ENCODE measurements around the gene TMEM52B.
A peak's percentile ranks its signal among the peaks of the same experiment; 100 is the strongest.
"Not testable (repeated sequence)": the region's sequence is repeated elsewhere in the genome, so short reads cannot be mapped to it uniquely, and the experiment has no call there.

Gene TMEM52B

DNA sequence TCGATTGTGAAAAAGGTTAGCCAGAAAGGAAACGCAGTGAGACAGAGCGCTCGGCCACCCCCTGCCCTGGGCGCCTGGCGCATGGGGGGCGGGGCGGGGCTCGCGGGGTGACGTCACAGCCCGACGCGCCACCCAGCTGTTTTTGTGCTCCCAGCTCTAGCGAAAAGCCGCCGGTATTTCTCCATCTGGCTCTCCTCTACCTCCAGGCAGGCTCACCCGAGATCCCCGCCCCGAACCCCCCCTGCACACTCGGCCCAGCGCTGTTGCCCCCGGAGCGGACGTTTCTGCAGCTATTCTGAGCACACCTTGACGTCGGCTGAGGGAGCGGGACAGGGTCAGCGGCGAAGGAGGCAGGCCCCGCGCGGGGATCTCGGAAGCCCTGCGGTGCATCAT is 33.9 kb downstream of the TMEM52B start, which contains the start of gene GABARAPL1:
GABARAPL1 (plus strand) TSS at position 139 of the 393 bp plus-strand sequence; CDS start at position 392, 253 bp downstream.
- peak within 1 kb of the TSS; percentile 65 for H3K27ac ChIP-seq
- TF ChIP-seq ZFX (IDR thresholded peaks at IDR 0.05; ENCODE audit: borderline replicate concordance) = no peak
- TF ChIP-seq, protein P1, sequence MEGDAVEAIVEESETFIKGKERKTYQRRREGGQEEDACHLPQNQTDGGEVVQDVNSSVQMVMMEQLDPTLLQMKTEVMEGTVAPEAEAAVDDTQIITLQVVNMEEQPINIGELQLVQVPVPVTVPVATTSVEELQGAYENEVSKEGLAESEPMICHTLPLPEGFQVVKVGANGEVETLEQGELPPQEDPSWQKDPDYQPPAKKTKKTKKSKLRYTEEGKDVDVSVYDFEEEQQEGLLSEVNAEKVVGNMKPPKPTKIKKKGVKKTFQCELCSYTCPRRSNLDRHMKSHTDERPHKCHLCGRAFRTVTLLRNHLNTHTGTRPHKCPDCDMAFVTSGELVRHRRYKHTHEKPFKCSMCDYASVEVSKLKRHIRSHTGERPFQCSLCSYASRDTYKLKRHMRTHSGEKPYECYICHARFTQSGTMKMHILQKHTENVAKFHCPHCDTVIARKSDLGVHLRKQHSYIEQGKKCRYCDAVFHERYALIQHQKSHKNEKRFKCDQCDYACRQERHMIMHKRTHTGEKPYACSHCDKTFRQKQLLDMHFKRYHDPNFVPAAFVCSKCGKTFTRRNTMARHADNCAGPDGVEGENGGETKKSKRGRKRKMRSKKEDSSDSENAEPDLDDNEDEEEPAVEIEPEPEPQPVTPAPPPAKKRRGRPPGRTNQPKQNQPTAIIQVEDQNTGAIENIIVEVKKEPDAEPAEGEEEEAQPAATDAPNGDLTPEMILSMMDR (IDR thresholded peaks at IDR 0.05) = no peak

DNA sequence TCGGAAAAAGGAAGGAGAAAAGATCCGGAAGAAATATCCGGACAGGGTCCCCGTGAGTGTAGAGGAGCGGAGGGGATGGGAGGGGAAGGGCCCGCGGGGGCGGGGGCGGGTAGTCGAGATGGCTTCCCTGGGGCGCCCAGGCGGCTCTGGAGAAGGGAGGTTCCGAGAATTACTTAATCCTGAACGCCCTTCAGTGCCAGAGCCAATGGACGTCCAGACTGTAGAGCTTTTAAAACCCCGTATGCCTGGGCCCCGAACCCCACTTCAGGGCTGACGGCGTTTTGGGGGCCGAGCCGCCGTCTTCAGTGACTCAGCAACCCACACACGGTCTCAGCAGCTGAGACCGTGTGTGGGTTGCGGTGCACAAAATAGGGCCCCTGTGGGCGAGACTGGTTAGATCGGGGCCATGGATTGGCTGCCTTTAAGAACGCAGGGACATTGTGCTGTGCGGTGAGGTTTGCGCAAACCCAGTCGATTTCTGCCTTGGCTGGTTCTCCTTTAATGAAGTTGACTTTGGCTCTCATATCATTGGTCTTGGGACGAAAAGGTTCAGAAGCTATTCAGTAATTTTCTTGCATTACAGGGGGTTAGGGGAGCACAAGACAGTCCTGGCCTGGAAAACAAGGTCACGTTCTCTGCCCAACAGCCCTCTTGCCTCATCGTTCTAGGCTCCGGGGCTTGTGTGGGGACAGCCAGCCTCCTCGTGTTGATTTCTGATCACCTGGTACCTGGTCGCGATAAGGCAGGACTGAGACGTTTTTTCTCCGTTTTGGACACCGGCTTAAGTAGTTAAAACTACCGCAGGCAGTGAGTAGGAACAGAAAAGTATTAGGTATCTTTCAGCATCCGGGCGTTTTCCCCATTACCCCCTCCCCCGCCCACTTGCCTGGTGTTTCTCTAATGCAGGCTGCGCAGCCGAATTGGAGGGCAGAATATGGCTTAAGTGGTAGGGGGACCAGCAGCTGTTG is 34.6 kb downstream of the TMEM52B start:
- H3K27ac ChIP-seq = peak overlapping the region; percentile 65
- no peak for TF ChIP-seq ZFX (IDR thresholded peaks at IDR 0.05; ENCODE audit: borderline replicate concordance)
- TF ChIP-seq, protein P1 (IDR thresholded peaks at IDR 0.05) = no peak

DNA sequence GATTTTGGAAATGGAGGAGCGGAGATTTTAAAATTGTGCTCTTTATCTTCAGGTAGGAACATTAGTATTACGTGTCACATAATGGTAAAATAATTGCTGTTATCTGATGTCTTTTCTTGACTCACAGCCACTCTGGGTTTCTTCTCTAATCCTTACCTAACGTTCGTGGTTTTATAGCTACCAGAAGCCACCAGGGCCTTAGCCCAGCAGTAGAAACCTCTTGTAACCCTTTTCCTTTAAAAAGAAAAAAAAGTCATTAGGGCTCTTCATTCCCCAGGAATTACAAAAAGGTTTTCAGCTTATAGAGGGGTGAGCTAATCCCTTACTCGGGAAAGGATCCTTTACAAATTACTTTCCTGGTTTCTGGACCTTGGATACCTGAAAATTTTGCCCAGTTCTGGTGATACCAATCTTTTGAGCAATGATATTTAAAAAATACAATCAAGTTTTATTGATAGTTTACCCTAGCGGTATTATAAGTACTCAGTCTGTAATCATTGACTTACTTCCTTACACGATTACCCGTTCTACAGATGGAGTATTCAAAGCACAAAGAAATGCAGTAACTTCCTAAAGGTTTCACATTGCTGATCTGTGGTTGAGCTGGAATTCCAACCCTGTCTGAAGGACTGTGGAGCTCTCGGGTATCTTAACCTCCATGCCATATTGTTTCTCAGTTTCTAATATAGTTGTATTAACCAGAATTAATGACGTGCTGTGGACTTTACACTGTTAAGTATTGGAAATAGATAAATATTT is 35.5 kb downstream of the TMEM52B start:
- TF ChIP-seq, protein P1 (IDR thresholded peaks at IDR 0.05) = no peak
- TF ChIP-seq ZFX (IDR thresholded peaks at IDR 0.05; ENCODE audit: borderline replicate concordance) = no peak
- no peak overlapping the region for H3K27ac ChIP-seq

DNA sequence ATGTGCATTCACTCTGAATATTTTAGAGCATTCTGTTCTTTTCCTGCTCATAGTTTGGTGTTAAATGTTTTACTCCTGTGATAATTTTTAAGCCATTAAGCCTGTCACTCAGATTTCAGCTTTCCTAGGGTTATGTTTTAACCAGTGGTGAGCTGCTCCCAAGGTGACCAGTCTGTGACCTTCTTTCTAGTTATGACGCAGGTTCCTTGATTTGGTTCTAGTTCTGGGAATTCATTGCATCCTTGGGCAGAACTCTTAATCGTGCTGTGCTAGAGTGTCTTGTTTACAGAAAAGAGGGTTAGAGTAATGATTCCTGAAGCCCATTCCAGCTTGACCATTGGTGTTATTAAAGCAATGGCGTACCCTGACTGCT is 36.0 kb downstream of the TMEM52B start:
- TF ChIP-seq, protein P1 (IDR thresholded peaks at IDR 0.05) = no peak
- no peak overlapping the region for H3K27ac ChIP-seq

DNA sequence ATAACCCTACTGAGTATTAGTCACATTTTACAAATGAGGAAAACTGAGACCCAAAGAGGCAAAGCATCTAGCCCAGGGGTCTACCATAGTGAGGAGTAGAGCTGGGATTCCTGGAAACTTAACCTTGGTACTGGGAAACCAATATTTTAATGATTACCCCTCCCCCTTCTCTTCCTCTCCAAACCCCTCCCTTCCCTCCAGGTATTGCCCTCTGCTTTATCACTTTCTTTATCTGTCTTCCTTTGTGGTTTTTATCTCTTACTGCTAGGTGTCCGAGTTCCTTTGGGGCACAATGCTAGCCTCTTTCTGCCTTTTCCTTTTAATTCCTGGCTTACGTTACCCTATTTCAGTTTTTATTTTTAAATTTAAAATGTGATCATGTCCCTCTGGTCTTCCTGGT is 36.6 kb downstream of the TMEM52B start:
- TF ChIP-seq, protein P1 (IDR thresholded peaks at IDR 0.05) = no peak
- TF ChIP-seq ZFX (IDR thresholded peaks at IDR 0.05; ENCODE audit: borderline replicate concordance) = no peak

GRCh38 chr12:10215946-10216345 is 37.1 kb downstream of the TMEM52B start:
- not testable (repeated sequence) for H3K27ac ChIP-seq

More for the DNA sequence above, 36.6 kb downstream of the TMEM52B start:
- H3K27ac ChIP-seq = no peak overlapping the region

GRCh38 chr12:10218021-10218420 is 39.2 kb downstream of the TMEM52B start:
- no peak for TF ChIP-seq ZFX (IDR thresholded peaks at IDR 0.05; ENCODE audit: borderline replicate concordance)
- TF ChIP-seq, protein P1 (IDR thresholded peaks at IDR 0.05) = no peak

More at GRCh38 chr12:10218021-10218420, 39.2 kb downstream of the TMEM52B start:
- no peak overlapping the region for H3K27ac ChIP-seq
